HepG2 (cell line): ENCODE measurements around the gene ZNRD2. TPM values are rescaled to one million over a fixed set of nuclear protein-coding genes. Genes with fewer than 3 reads are reported as not detected.

Experiments used
- ATAC-seq: fragments of 200-7000 bp; cut with Tn5 transposase; 3 replicates; pipeline ENCODE4 v1.9.1; 2020; ENCODE audit warnings: mild to moderate bottlenecking, moderate library complexity
- BruUV-seq: library from RNA; stranded (reverse); fragments of 400-500 nt; replicated peaks from 2 replicates; lab custom pipeline; 2021; lab: Mats Ljungman, UMichigan
- CTCF ChIA-PET: fragments of 300-600 bp; formaldehyde crosslinking; extraction: SDS; loops from one replicate; lab custom pipeline; 2021; ENCODE audit warnings: low total read pairs, inconsistent platforms, low intra/inter-chr PET ratio; lab: Yijun Ruan, JAX
- POLR2A ChIA-PET: fragments of 350-600 bp; sonication (Branson Sonifier 250); formaldehyde crosslinking; loops from one replicate; lab custom pipeline; 2020; ENCODE audit warnings: antibody characterized with exemption, inconsistent platforms; lab: Yijun Ruan, JAX
- DNase-seq: peaks from one replicate; pipeline ENCODE4 v3.0.0-alpha.2; 2015; ENCODE audit warnings: low spot score
- FAIRE-seq: peaks from 3 replicates; lab custom pipeline; 2011; peaks lifted over from hg19 to GRCh38; lab: Jason Lieb, UNC
- H2AFZ ChIP-seq: one replicate; pipeline ENCODE4 v1.6.1; 2011; ENCODE audit warnings: low read length, inconsistent platforms
- H3K27ac ChIP-seq: fragments of 300-600 bp; 3 replicates; pipeline ENCODE4 v1.8.0; 2011; ENCODE audit warnings: mixed run types, mild to moderate bottlenecking, mixed read lengths, low read length, inconsistent platforms; ENCODE audit not compliant: insufficient read depth; ENCODE audit errors: extremely low read length
- H3K27me3 ChIP-seq, 2 experiments: fragments of 200-600 bp in 1 of 2; 2 replicates in 1 of 2; 3 replicates in 1 of 2; pipeline versions ENCODE4 v1.6.0 to v1.8.0; 2011; ENCODE audit warnings: low read length in 2 of 2, mild to moderate bottlenecking in 2 of 2, moderate library complexity in 2 of 2, inconsistent platforms in 1 of 2; ENCODE audit not compliant: insufficient read depth in 2 of 2, control insufficient read depth in 1 of 2
- H3K36me3 ChIP-seq, 2 experiments: fragments of 200-600 bp in 1 of 2; replicated peaks in 1 of 2; 2 replicates in 1 of 2; 3 replicates in 1 of 2; pipeline versions ENCODE4 v1.5.1 to v1.8.0; 2011; ENCODE audit warnings: low read length in 2 of 2, inconsistent platforms in 1 of 2; ENCODE audit not compliant: insufficient read depth in 2 of 2, control insufficient read depth in 1 of 2
- H3K4me1 ChIP-seq: 2 replicates; pipeline ENCODE4 v1.5.1; 2012; ENCODE audit warnings: low read length, inconsistent platforms; ENCODE audit not compliant: insufficient read depth
- H3K4me2 ChIP-seq: 2 replicates; pipeline ENCODE4 v1.6.0; 2011; ENCODE audit warnings: low read depth, low read length, inconsistent platforms
- H3K4me3 ChIP-seq, 3 experiments: fragments of 200-600 bp in 1 of 3; sonication (generic), shearing (Covaris generic) in 1 of 3; replicated peaks in 1 of 3; 2 replicates each; pipeline ENCODE4 v1.5.1; 2011 to 2016; ENCODE audit warnings: low read length in 3 of 3, inconsistent platforms in 2 of 3, low read depth in 2 of 3, mild to moderate bottlenecking in 2 of 3, control low read depth in 1 of 3, mixed read lengths in 1 of 3; ENCODE audit not compliant: insufficient read depth in 1 of 3
- H3K79me2 ChIP-seq: one replicate; pipeline ENCODE4 v1.6.1; 2011; ENCODE audit warnings: low read length, inconsistent platforms; ENCODE audit not compliant: insufficient read depth
- H3K9ac ChIP-seq: 2 replicates; pipeline ENCODE4 v1.6.0; 2011; ENCODE audit warnings: mild to moderate bottlenecking, low read depth, low read length, inconsistent platforms; ENCODE audit not compliant: insufficient read depth
- H3K9me3 ChIP-seq: 2 replicates; pipeline ENCODE4 v1.5.1; 2012; ENCODE audit warnings: mild to moderate bottlenecking, low read length
- H4K20me1 ChIP-seq: 2 replicates; pipeline ENCODE4 v1.6.0; 2011; ENCODE audit warnings: inconsistent platforms, mild to moderate bottlenecking, low read length, moderate library complexity; ENCODE audit not compliant: insufficient read depth
- KDM5A ChIP-seq: fragments of 200-600 bp; sonication (generic); IDR thresholded peaks from 2 replicates; pipeline ENCODE4 v1.7.0; 2018; ENCODE audit warnings: antibody characterized with exemption, mild to moderate bottlenecking, low read length, borderline replicate concordance
- NONO ChIP-seq, 2 experiments: fragments of 450-650 bp in 1 of 2; sonication (generic) in 1 of 2; formaldehyde crosslinking in 1 of 2; IDR thresholded peaks in 1 of 2; conservative IDR thresholded peaks in 1 of 2; 2 replicates each; pipeline versions ENCODE4 v1.6.1 to v1.8.0; 2017 to 2022; ENCODE audit warnings: mild to moderate bottlenecking in 1 of 2, missing genetic modification reagents in 1 of 2, moderate library complexity in 1 of 2
- PATZ1 ChIP-seq: sonication (generic); formaldehyde crosslinking; IDR thresholded peaks from 2 replicates; pipeline ENCODE4 v1.4.0; 2020; ENCODE audit warnings: missing genetic modification reagents
- RBM39 ChIP-seq: fragments of 200-400 bp; formaldehyde crosslinking; IDR thresholded peaks from one replicate; pipeline ENCODE4 v1.6.1; 2018; ENCODE audit warnings: antibody characterized with exemption, mild to moderate bottlenecking, low read depth, low read length; ENCODE audit not compliant: poor library complexity, severe bottlenecking
- RELA ChIP-seq: sonication (generic); formaldehyde crosslinking; IDR thresholded peaks from 2 replicates; pipeline ENCODE4 v1.4.0; 2020; ENCODE audit warnings: missing genetic modification reagents
- RXRA ChIP-seq: sonication (generic); formaldehyde crosslinking; IDR thresholded peaks from 2 replicates; pipeline ENCODE4 v1.5.1; 2020; ENCODE audit warnings: missing genetic modification reagents
- SP5 ChIP-seq: IDR thresholded peaks from 2 replicates; pipeline ENCODE4 v1.6.1; 2016; ENCODE audit warnings: low read depth, borderline replicate concordance
- YY1 ChIP-seq: IDR thresholded peaks from 2 replicates; pipeline ENCODE4 v1.6.1; 2011; ENCODE audit warnings: low read length, low read depth, moderate library complexity, mild to moderate bottlenecking; ENCODE audit not compliant: insufficient read depth, insufficient replicate concordance
- ZBTB7A ChIP-seq: sonication (generic); formaldehyde crosslinking; IDR thresholded peaks from 2 replicates; pipeline ENCODE4 v1.8.0; 2022; ENCODE audit warnings: mild to moderate bottlenecking, missing genetic modification reagents
- ZBTB7B ChIP-seq: sonication (generic); formaldehyde crosslinking; IDR thresholded peaks from 2 replicates; pipeline ENCODE4 v1.4.0; 2020; ENCODE audit warnings: missing genetic modification reagents
- ZC3H13 ChIP-seq: sonication (generic); formaldehyde crosslinking; IDR thresholded peaks from 2 replicates; pipeline ENCODE4 v1.8.1; 2023; ENCODE audit warnings: mild to moderate bottlenecking, missing genetic modification reagents, moderate library complexity
- ZFP41 ChIP-seq: sonication (generic); formaldehyde crosslinking; IDR thresholded peaks from 2 replicates; pipeline ENCODE4 v1.4.0; 2020; ENCODE audit warnings: mild to moderate bottlenecking, missing genetic modification reagents, borderline replicate concordance
- ZFP82 ChIP-seq: sonication (generic); formaldehyde crosslinking; IDR thresholded peaks from 2 replicates; pipeline ENCODE4 v1.5.1; 2020; ENCODE audit warnings: mild to moderate bottlenecking, missing genetic modification reagents, borderline replicate concordance
- ZFP90 ChIP-seq: sonication (generic); formaldehyde crosslinking; IDR thresholded peaks from 2 replicates; pipeline ENCODE4 v1.8.0; 2022; ENCODE audit warnings: missing genetic modification reagents, mild to moderate bottlenecking, inconsistent platforms, borderline replicate concordance
- ZNF737 ChIP-seq: sonication (generic); formaldehyde crosslinking; IDR thresholded peaks from 2 replicates; pipeline ENCODE4 v1.5.0; 2020; ENCODE audit warnings: missing genetic modification reagents, mild to moderate bottlenecking, borderline replicate concordance
- ZNF770 ChIP-seq: sonication (generic); formaldehyde crosslinking; IDR thresholded peaks from 2 replicates; pipeline ENCODE4 v1.5.0; 2020; ENCODE audit warnings: mild to moderate bottlenecking, missing genetic modification reagents
- ZNF790 ChIP-seq: sonication (generic); formaldehyde crosslinking; IDR thresholded peaks from 2 replicates; pipeline ENCODE4 v1.8.0; 2022; ENCODE audit warnings: missing genetic modification reagents, mild to moderate bottlenecking, borderline replicate concordance
- ZSCAN20 ChIP-seq: sonication (generic); formaldehyde crosslinking; IDR thresholded peaks from 2 replicates; pipeline ENCODE4 v1.4.0; 2020; ENCODE audit warnings: missing genetic modification reagents, mild to moderate bottlenecking, borderline replicate concordance
- WGBS: methylation state at CpG from one replicate; pipeline ENCODE4 v1.1.6; 2017; ENCODE audit warnings: low lambda C conversion rate; 5-methylcytosine and 5-hydroxymethylcytosine counted together
- in situ Hi-C: cut with HindIII; loops from 2 replicates; pipeline ENCODE4 v1.10.0; 2017; ENCODE audit warnings: low pct_unique_long_range_greater_than_20kb; ENCODE audit not compliant: extremely low pct_ligation_motif_present
- intact Hi-C: fragments of 100-400 bp; cut with micrococcal nuclease; formaldehyde crosslinking; loops from one replicate; pipeline ENCODE4 v1.10.0; 2022; ENCODE audit not compliant: unreplicated experiment
- polyA plus RNA-seq, 8 experiments: library from polyadenylated mRNA; depleted of rRNA in 3 of 8; stranded (reverse) in 7 of 8; unstranded in 1 of 8; fragments of >200 nt; fragmentation: Illumina TruSeq in 4 of 8; extraction: Trizol in 4 of 8; gene quantifications; 2 replicates each; pipeline versions ENCODE4 v1.2.1 to v1.2.3, GENCODE V29; 2011 to 2016; ENCODE audit warnings: low read depth in 4 of 8, missing spikeins in 1 of 8, mixed read lengths in 1 of 8; ENCODE audit not compliant: insufficient read depth in 1 of 8
- total RNA-seq, 5 experiments: library from RNA; depleted of rRNA; stranded (reverse); fragments of >200 nt; fragmentation: Illumina TruSeq; extraction: Trizol; gene quantifications; 2 replicates each; pipeline ENCODE4 v1.2.3, GENCODE V29; 2016; ENCODE audit warnings: low read depth in 1 of 5

ZNRD2 gene
- total and polyA plus RNA-seq, 2 of the 13 experiments (the other 11 are each of a cell fraction or from before 2014, with no cell fraction given): 29.2 to 34.0 TPM

- Histone ChIP-seq H3K27me3 (no peaks in the 10 kb centered on the region), H3K27ac (peak within 1 kb of the TSS; percentile 94), H3K9ac (peak within 1 kb of the TSS; percentile 89), H3K4me3 (peak within 1 kb of the TSS; percentile 74 to 89 (median 87)), H3K79me2 (peaks cover 8% of the 10 kb centered on the region), H3K4me2 (peak within 1 kb of the TSS; percentile 97), H2AFZ (no peak within 1 kb of the TSS), H3K36me3 (no peaks in the 10 kb centered on the region; a peak in 1 of 5 replicates), H3K9me3 (no peaks in the 10 kb centered on the region), H4K20me1 (peaks cover 3% of the 10 kb centered on the region; the same call in 1 of the 2 replicates), H3K4me1 (peaks cover 72% of the 10 kb centered on the region)
- DNase-seq (peak; percentile 68), ATAC-seq (peak; percentile 58), FAIRE-seq (no peak)
- WGBS: 2% methylated on average over 29 of the region's 79 CpGs
- CTCF ChIA-PET: no interaction called here
- intact Hi-C loops (no loop called here), in situ Hi-C loops (loop anchor here (10.0 kb wide), 1 partner anchor 297 kb away; the partner anchor contains the start of gene CFL1)
- BruUV-seq: no TSS peak
- POLR2A ChIA-PET: interaction anchor here (0.8 to 3.4 kb wide), 5 partner anchors 12 to 138 kb away, joined by 3 to 34 read pairs (median 5); partner anchors contain the start of genes PCNX3 and ZNRD2
- TF ChIP-seq ZBTB7A (CRISPR knock-in tag) (no peak; the same call in 1 of the 2 replicates), ZNF737 (CRISPR knock-in tag) (no peak), RXRA (0 out of 2 replicates have a peak, but pooled peaks have one; percentile 21), RBM39 (peak; percentile 57), RELA (CRISPR knock-in tag) (no peak), NONO (IDR thresholded peaks at IDR 0.05) (no peak), NONO (CRISPR knock-in tag; conservative IDR thresholded peaks at IDR 0.05) (0 out of 2 replicates have a peak, but pooled peaks have one; percentile 9), ZFP41 (no peak), ZBTB7B (peak; percentile 53; the same call in 1 of the 2 replicates), KDM5A (0 out of 2 replicates have a peak, but pooled peaks have one; percentile 37), PATZ1 (CRISPR knock-in tag) (peak; percentile 80), SP5 (CRISPR knock-in tag) (peak; percentile 53), ZC3H13 (CRISPR knock-in tag) (no peak), ZNF790 (CRISPR knock-in tag) (no peak), ZFP90 (CRISPR knock-in tag) (0 out of 2 replicates have a peak, but pooled peaks have one; percentile 24), ZSCAN20 (CRISPR knock-in tag) (0 out of 2 replicates have a peak, but pooled peaks have one; percentile 32), ZNF770 (CRISPR knock-in tag) (peak; percentile 39; the same call in 1 of the 2 replicates), ZFP82 (CRISPR knock-in tag) (no peak), YY1 (peak; percentile 3)
These were observed 12.0 kb upstream of the ZNRD2 start, which contains the start of gene LTBP3 for GRCh38 chr11:65558002-65558929. Gene LTBP3, minus strand, starts transcription at chr11:65558359. Its CDS starts 400 bp downstream, at chr11:65557959.
